BLaER1 (cell line): ENCODE results near the gene CYB561D2.

Experiments used
- H3K27ac ChIP-seq: shearing (Covaris generic); formaldehyde crosslinking; 2 replicates; pipeline ENCODE4 v1.8.1; 2022
- H3K27me3 ChIP-seq: shearing (Covaris generic); formaldehyde crosslinking; 2 replicates; pipeline ENCODE4 v1.8.1; 2022
- H3K36me3 ChIP-seq: shearing (Covaris generic); formaldehyde crosslinking; 2 replicates; pipeline ENCODE4 v1.8.1; 2022
- H3K4me1 ChIP-seq: shearing (Covaris generic); formaldehyde crosslinking; 2 replicates; pipeline ENCODE4 v1.8.1; 2022
- H3K4me2 ChIP-seq: shearing (Covaris generic); formaldehyde crosslinking; 2 replicates; pipeline ENCODE4 v1.8.1; 2022
- H3K4me3 ChIP-seq: shearing (Covaris generic); formaldehyde crosslinking; 2 replicates; pipeline ENCODE4 v1.8.1; 2022
- H3K9ac ChIP-seq: shearing (Covaris generic); formaldehyde crosslinking; 2 replicates; pipeline ENCODE4 v1.8.1; 2022
- H3K9me3 ChIP-seq: shearing (Covaris generic); formaldehyde crosslinking; 2 replicates; pipeline ENCODE4 v1.8.1; 2022
- H4K20me1 ChIP-seq: shearing (Covaris generic); formaldehyde crosslinking; 2 replicates; pipeline ENCODE4 v1.8.1; 2022
- Cebpa-rat ChIP-seq: shearing (Covaris generic); IDR thresholded peaks from 2 replicates; pipeline ENCODE4 v1.8.1; 2022

CYB561D2 gene

GRCh38 chr3:50374363-50375257, 23.9 kb downstream of the CYB561D2 start:
- peaks cover 35% of the 10 kb centered on the region for H3K4me1 ChIP-seq
- peak overlapping the region; percentile 40 for H3K4me2 ChIP-seq

GRCh38 chr3:50375258-50375931, 24.7 kb downstream of the CYB561D2 start:
- H3K27me3 ChIP-seq = no peaks in the 10 kb centered on the region
- no peaks in the 10 kb centered on the region for H3K36me3 ChIP-seq
- peaks cover 35% of the 10 kb centered on the region for H3K4me1 ChIP-seq
- no peaks in the 10 kb centered on the region for H4K20me1 ChIP-seq
- H3K9ac ChIP-seq = no peak overlapping the region
- peak overlapping the region; percentile 35 for H3K27ac ChIP-seq
- no peak for TF ChIP-seq Cebpa-rat
- H3K9me3 ChIP-seq = no peaks in the 10 kb centered on the region
- H3K4me2 ChIP-seq = peak overlapping the region; percentile 40; the same call in 1 of the 2 replicates
- no peak overlapping the region for H3K4me3 ChIP-seq

More at GRCh38 chr3:50374363-50375257, 23.9 kb downstream of the CYB561D2 start:
- Histone ChIP-seq H3K27me3 (no peaks in the 10 kb centered on the region), H3K4me3 (no peak overlapping the region), H3K9ac (no peak overlapping the region), H3K27ac (peak overlapping the region; percentile 35), H4K20me1 (no peaks in the 10 kb centered on the region), H3K36me3 (no peaks in the 10 kb centered on the region), H3K9me3 (no peaks in the 10 kb centered on the region)
- TF ChIP-seq Cebpa-rat = no peak

GRCh38 chr3:50378024-50378423, 27.4 kb downstream of the CYB561D2 start:
- Histone ChIP-seq H3K36me3 (no peaks in the 10 kb centered on the region), H3K9me3 (no peaks in the 10 kb centered on the region), H4K20me1 (no peaks in the 10 kb centered on the region), H3K4me2 (no peak overlapping the region), H3K4me3 (no peak overlapping the region), H3K27me3 (no peaks in the 10 kb centered on the region), H3K4me1 (peaks cover 30% of the 10 kb centered on the region), H3K9ac (no peak overlapping the region), H3K27ac (no peak overlapping the region)
- no peak for TF ChIP-seq Cebpa-rat

- Histone ChIP-seq H3K27ac (no peak overlapping the region), H4K20me1 (no peaks in the 10 kb centered on the region), H3K4me2 (no peak overlapping the region), H3K27me3 (no peaks in the 10 kb centered on the region), H3K9ac (no peak overlapping the region), H3K9me3 (no peaks in the 10 kb centered on the region), H3K4me3 (no peak overlapping the region), H3K4me1 (peaks cover 27% of the 10 kb centered on the region), H3K36me3 (no peaks in the 10 kb centered on the region)
- no peak for TF ChIP-seq Cebpa-rat
Measured at GRCh38 chr3:50378757-50379156, 28.1 kb downstream of the CYB561D2 start.

- Histone ChIP-seq H3K36me3 (no peaks in the 10 kb centered on the region), H3K27ac (no peak overlapping the region), H3K4me1 (peaks cover 17% of the 10 kb centered on the region), H3K9me3 (no peaks in the 10 kb centered on the region), H3K27me3 (no peaks in the 10 kb centered on the region), H3K4me3 (no peak overlapping the region), H4K20me1 (no peaks in the 10 kb centered on the region), H3K9ac (no peak overlapping the region), H3K4me2 (peak overlapping the region; percentile 39; the same call in 1 of the 2 replicates)
- no peak for TF ChIP-seq Cebpa-rat
Measured at GRCh38 chr3:50380405-50381085, 29.9 kb downstream of the CYB561D2 start.

GRCh38 chr3:50381383-50381782, 30.7 kb downstream of the CYB561D2 start:
- H3K4me2 ChIP-seq = peak overlapping the region; percentile 39; the same call in 1 of the 2 replicates
- H3K4me1 ChIP-seq = peaks cover 11% of the 10 kb centered on the region
- H3K4me3 ChIP-seq = no peak overlapping the region
- no peaks in the 10 kb centered on the region for H3K9me3 ChIP-seq
- no peaks in the 10 kb centered on the region for H3K36me3 ChIP-seq
- H4K20me1 ChIP-seq = no peaks in the 10 kb centered on the region
- no peaks in the 10 kb centered on the region for H3K27me3 ChIP-seq
- no peak for TF ChIP-seq Cebpa-rat
- no peak overlapping the region for H3K9ac ChIP-seq
- 0 out of 2 replicates have a peak overlapping the region, but pooled peaks have one; percentile 27 for H3K27ac ChIP-seq

GRCh38 chr3:50382722-50383121, 32.1 kb downstream of the CYB561D2 start:
- H3K9ac ChIP-seq = no peak overlapping the region
- peaks cover 11% of the 10 kb centered on the region for H3K4me1 ChIP-seq
- no peak for TF ChIP-seq Cebpa-rat

GRCh38 chr3:50383750-50384149, 33.1 kb downstream of the CYB561D2 start:
- Histone ChIP-seq H3K4me1 (peaks cover 11% of the 10 kb centered on the region), H4K20me1 (no peaks in the 10 kb centered on the region), H3K27me3 (no peaks in the 10 kb centered on the region), H3K9me3 (no peaks in the 10 kb centered on the region), H3K36me3 (no peaks in the 10 kb centered on the region), H3K9ac (no peak overlapping the region), H3K4me3 (no peak overlapping the region), H3K27ac (no peak overlapping the region), H3K4me2 (no peak overlapping the region)
- no peak for TF ChIP-seq Cebpa-rat

More at GRCh38 chr3:50382722-50383121, 32.1 kb downstream of the CYB561D2 start:
- no peak overlapping the region for H3K4me3 ChIP-seq
- H3K4me2 ChIP-seq = no peak overlapping the region
- H3K27ac ChIP-seq = no peak overlapping the region
- H3K9me3 ChIP-seq = no peaks in the 10 kb centered on the region
- H3K36me3 ChIP-seq = no peaks in the 10 kb centered on the region
- H4K20me1 ChIP-seq = no peaks in the 10 kb centered on the region
- H3K27me3 ChIP-seq = no peaks in the 10 kb centered on the region

- H4K20me1 ChIP-seq = no peaks in the 10 kb centered on the region
- H3K27me3 ChIP-seq = no peaks in the 10 kb centered on the region
- H3K36me3 ChIP-seq = no peaks in the 10 kb centered on the region
- no peak overlapping the region for H3K27ac ChIP-seq
- H3K4me2 ChIP-seq = no peak overlapping the region
- no peak overlapping the region for H3K4me3 ChIP-seq
- no peak overlapping the region for H3K9ac ChIP-seq
- TF ChIP-seq Cebpa-rat = no peak
- H3K9me3 ChIP-seq = no peaks in the 10 kb centered on the region
- H3K4me1 ChIP-seq = peaks cover 7% of the 10 kb centered on the region
Measured at GRCh38 chr3:50385754-50386153, 35.1 kb downstream of the CYB561D2 start.
